ENCODE measurements around the gene COQ10A. TPM values are rescaled to one million over a fixed set of nuclear protein-coding genes. Genes with fewer than 3 reads are reported as not detected.

Gene COQ10A
- total and polyA plus RNA-seq, 2 of the 13 experiments (the other 11 are each of a cell fraction or from before 2014, with no cell fraction given), result 21.0 to 37.3 TPM

DNA sequence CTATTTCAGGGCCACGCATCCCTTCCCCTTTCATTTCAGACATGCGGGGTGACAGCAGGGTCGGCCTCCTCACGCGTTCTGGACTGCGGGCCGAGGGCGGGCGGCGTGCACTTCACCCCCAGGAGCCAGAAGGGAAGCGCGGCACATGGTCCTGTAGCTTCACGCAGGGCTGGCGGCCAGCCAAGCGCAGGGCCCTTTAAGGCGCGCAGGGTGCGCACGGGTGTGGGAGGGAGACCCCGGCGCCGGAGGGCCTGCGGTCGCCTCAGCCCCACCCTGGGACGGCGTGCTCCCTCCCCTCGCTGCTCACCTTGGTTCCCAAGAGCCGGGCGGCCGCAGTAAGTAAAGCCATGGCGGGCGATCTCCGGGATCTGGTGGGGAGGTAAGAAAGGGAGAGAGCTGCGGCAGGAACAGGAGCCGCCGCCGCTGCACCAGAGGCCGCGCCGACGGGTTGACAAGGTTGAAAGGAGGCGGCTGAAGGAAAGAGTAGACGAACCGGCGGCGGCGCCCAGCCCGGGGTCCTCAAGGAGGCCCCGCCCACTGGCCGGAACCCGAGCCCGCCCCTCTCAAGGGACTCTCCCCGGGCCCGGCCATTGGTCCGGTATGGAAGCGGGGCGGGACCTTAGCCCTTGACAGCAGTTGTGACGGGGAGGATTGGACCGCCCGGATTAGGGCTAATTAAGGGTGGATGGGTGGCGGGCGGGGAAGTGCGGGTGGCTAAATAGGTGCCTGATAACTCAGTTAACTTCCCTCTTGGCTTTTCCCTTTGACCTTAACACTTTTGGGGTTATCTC lies 33.3 kb downstream of the COQ10A start, which contains the start of gene CS (continued):
- no peak for TF ChIP-seq ZNF773 (CRISPR knock-in tag; IDR thresholded peaks at IDR 0.05; ENCODE audit: borderline replicate concordance)
- TF ChIP-seq NR2C2 (CRISPR knock-in tag; IDR thresholded peaks at IDR 0.05; ENCODE audit: borderline replicate concordance), result peak; percentile 50
- TF ChIP-seq PRPF4 (IDR thresholded peaks at IDR 0.05; ENCODE audit: low read depth, low read length, poor library complexity, severe bottlenecking), result no peak
- TF ChIP-seq, protein P1, sequence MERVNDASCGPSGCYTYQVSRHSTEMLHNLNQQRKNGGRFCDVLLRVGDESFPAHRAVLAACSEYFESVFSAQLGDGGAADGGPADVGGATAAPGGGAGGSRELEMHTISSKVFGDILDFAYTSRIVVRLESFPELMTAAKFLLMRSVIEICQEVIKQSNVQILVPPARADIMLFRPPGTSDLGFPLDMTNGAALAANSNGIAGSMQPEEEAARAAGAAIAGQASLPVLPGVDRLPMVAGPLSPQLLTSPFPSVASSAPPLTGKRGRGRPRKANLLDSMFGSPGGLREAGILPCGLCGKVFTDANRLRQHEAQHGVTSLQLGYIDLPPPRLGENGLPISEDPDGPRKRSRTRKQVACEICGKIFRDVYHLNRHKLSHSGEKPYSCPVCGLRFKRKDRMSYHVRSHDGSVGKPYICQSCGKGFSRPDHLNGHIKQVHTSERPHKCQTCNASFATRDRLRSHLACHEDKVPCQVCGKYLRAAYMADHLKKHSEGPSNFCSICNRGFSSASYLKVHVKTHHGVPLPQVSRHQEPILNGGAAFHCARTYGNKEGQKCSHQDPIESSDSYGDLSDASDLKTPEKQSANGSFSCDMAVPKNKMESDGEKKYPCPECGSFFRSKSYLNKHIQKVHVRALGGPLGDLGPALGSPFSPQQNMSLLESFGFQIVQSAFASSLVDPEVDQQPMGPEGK (CRISPR knock-in tag; IDR thresholded peaks at IDR 0.05), result peak; percentile 47
- TF ChIP-seq, protein P2, sequence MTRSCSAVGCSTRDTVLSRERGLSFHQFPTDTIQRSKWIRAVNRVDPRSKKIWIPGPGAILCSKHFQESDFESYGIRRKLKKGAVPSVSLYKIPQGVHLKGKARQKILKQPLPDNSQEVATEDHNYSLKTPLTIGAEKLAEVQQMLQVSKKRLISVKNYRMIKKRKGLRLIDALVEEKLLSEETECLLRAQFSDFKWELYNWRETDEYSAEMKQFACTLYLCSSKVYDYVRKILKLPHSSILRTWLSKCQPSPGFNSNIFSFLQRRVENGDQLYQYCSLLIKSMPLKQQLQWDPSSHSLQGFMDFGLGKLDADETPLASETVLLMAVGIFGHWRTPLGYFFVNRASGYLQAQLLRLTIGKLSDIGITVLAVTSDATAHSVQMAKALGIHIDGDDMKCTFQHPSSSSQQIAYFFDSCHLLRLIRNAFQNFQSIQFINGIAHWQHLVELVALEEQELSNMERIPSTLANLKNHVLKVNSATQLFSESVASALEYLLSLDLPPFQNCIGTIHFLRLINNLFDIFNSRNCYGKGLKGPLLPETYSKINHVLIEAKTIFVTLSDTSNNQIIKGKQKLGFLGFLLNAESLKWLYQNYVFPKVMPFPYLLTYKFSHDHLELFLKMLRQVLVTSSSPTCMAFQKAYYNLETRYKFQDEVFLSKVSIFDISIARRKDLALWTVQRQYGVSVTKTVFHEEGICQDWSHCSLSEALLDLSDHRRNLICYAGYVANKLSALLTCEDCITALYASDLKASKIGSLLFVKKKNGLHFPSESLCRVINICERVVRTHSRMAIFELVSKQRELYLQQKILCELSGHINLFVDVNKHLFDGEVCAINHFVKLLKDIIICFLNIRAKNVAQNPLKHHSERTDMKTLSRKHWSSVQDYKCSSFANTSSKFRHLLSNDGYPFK (CRISPR knock-in tag; IDR thresholded peaks at IDR 0.05; ENCODE audit: borderline replicate concordance), result peak; percentile 72; the same call in 1 of the 2 replicates
- TF ChIP-seq ZNF431 (CRISPR knock-in tag; IDR thresholded peaks at IDR 0.05; ENCODE audit: borderline replicate concordance, low read depth), result no peak
- no peak for TF ChIP-seq RFXAP (CRISPR knock-in tag; IDR thresholded peaks at IDR 0.05; ENCODE audit: borderline replicate concordance)
- TF ChIP-seq ZNF589 (CRISPR knock-in tag; conservative IDR thresholded peaks at IDR 0.05), result no peak
- TF ChIP-seq NR1H2 (CRISPR knock-in tag; IDR thresholded peaks at IDR 0.05; ENCODE audit: borderline replicate concordance, low read depth), result no peak
- TF ChIP-seq, protein P3, sequence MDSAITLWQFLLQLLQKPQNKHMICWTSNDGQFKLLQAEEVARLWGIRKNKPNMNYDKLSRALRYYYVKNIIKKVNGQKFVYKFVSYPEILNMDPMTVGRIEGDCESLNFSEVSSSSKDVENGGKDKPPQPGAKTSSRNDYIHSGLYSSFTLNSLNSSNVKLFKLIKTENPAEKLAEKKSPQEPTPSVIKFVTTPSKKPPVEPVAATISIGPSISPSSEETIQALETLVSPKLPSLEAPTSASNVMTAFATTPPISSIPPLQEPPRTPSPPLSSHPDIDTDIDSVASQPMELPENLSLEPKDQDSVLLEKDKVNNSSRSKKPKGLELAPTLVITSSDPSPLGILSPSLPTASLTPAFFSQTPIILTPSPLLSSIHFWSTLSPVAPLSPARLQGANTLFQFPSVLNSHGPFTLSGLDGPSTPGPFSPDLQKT (CRISPR knock-in tag; IDR thresholded peaks at IDR 0.05; ENCODE audit: borderline replicate concordance), result no peak
- TF ChIP-seq, protein P4, sequence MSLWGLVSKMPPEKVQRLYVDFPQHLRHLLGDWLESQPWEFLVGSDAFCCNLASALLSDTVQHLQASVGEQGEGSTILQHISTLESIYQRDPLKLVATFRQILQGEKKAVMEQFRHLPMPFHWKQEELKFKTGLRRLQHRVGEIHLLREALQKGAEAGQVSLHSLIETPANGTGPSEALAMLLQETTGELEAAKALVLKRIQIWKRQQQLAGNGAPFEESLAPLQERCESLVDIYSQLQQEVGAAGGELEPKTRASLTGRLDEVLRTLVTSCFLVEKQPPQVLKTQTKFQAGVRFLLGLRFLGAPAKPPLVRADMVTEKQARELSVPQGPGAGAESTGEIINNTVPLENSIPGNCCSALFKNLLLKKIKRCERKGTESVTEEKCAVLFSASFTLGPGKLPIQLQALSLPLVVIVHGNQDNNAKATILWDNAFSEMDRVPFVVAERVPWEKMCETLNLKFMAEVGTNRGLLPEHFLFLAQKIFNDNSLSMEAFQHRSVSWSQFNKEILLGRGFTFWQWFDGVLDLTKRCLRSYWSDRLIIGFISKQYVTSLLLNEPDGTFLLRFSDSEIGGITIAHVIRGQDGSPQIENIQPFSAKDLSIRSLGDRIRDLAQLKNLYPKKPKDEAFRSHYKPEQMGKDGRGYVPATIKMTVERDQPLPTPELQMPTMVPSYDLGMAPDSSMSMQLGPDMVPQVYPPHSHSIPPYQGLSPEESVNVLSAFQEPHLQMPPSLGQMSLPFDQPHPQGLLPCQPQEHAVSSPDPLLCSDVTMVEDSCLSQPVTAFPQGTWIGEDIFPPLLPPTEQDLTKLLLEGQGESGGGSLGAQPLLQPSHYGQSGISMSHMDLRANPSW (CRISPR knock-in tag; IDR thresholded peaks at IDR 0.05; ENCODE audit: borderline replicate concordance), result no peak
- TF ChIP-seq, protein P5, sequence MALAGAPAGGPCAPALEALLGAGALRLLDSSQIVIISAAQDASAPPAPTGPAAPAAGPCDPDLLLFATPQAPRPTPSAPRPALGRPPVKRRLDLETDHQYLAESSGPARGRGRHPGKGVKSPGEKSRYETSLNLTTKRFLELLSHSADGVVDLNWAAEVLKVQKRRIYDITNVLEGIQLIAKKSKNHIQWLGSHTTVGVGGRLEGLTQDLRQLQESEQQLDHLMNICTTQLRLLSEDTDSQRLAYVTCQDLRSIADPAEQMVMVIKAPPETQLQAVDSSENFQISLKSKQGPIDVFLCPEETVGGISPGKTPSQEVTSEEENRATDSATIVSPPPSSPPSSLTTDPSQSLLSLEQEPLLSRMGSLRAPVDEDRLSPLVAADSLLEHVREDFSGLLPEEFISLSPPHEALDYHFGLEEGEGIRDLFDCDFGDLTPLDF (CRISPR knock-in tag; IDR thresholded peaks at IDR 0.05), result peak; percentile 47; the same call in 1 of the 2 replicates
- TF ChIP-seq MBD4 (IDR thresholded peaks at IDR 0.05; ENCODE audit: borderline replicate concordance, low read length), result no peak
- TF ChIP-seq KMT2B (CRISPR knock-in tag; IDR thresholded peaks at IDR 0.05), result no peak; the same call in 1 of the 2 replicates
- TF ChIP-seq HNRNPUL1 (IDR thresholded peaks at IDR 0.05; ENCODE audit: low read depth, low read length), result no peak
- TF ChIP-seq, protein P6, sequence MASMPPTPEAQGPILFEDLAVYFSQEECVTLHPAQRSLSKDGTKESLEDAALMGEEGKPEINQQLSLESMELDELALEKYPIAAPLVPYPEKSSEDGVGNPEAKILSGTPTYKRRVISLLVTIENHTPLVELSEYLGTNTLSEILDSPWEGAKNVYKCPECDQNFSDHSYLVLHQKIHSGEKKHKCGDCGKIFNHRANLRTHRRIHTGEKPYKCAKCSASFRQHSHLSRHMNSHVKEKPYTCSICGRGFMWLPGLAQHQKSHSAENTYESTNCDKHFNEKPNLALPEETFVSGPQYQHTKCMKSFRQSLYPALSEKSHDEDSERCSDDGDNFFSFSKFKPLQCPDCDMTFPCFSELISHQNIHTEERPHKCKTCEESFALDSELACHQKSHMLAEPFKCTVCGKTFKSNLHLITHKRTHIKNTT (CRISPR knock-in tag; IDR thresholded peaks at IDR 0.05), result no peak

Measured in HepG2 (cell line).